Choroid plexus epithelial cell (primary cell): ENCODE data around the gene HOXD4.
A peak's percentile ranks its signal among the peaks of the same experiment; 100 is the strongest.

Experiments used
- DNase-seq: peaks from one replicate; pipeline ENCODE4 v3.0.0-alpha.2; 2010; ENCODE audit warnings: low read depth
- H3K4me3 ChIP-seq: 2 replicates; pipeline ENCODE4 v1.5.1; 2011; ENCODE audit warnings: low read depth, mild to moderate bottlenecking, control low read depth, low read length, moderate library complexity
- CTCF ChIP-seq: conservative IDR thresholded peaks from 2 replicates; pipeline ENCODE4 v1.5.1; 2011; ENCODE audit warnings: low read depth, mild to moderate bottlenecking, control low read depth, inconsistent platforms, low read length, moderate library complexity

HOXD4 gene

GRCh38 chr2:176139661-176140512, 11.5 kb upstream of the HOXD4 start:
- no peak overlapping the region for H3K4me3 ChIP-seq

GRCh38 chr2:176140513-176141317, 10.6 kb upstream of the HOXD4 start:
- DNase-seq: peak; percentile 51
- peak overlapping the region; percentile 46 for H3K4me3 ChIP-seq
- peak; percentile 76 for TF ChIP-seq CTCF

More at GRCh38 chr2:176139661-176140512, 11.5 kb upstream of the HOXD4 start:
- no peak for DNase-seq
- no peak for TF ChIP-seq CTCF

DNA sequence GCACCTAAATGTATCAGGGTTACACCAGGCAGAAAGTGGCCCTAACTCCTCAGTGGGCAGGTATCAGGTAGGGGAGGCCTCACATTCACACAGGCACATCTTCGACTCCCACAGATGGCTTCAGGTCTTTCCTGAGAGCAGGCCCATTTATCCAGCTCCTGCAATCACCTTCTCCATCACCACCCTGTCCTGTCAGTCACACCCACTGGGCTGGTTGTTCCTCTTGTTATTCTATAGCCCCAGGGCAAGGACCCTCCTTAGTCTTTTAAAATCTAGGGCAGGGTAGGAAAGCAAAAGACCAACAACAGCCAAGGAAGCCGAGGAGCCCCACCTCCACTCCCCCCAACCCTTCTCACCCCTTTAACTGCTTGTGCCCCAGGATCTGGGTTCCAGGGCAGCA, 9.1 kb upstream of the HOXD4 start:
- no peak for DNase-seq
- no peak for TF ChIP-seq CTCF
- no peak overlapping the region for H3K4me3 ChIP-seq

- TF ChIP-seq CTCF: no peak
These were observed 6.0 kb upstream of the HOXD4 start for GRCh38 chr2:176145085-176145969.

GRCh38 chr2:176146101-176146500, 5.2 kb upstream of the HOXD4 start:
- TF ChIP-seq CTCF: no peak
- no peak for DNase-seq
- H3K4me3 ChIP-seq: no peak overlapping the region

More at GRCh38 chr2:176145085-176145969, 6.0 kb upstream of the HOXD4 start:
- DNase-seq: no peak
- no peak overlapping the region for H3K4me3 ChIP-seq

GRCh38 chr2:176146645-176147044, 4.7 kb upstream of the HOXD4 start:
- no peak overlapping the region for H3K4me3 ChIP-seq
- DNase-seq: no peak
- TF ChIP-seq CTCF: no peak
